ENCODE results near the gene EP400.

Gene EP400

DNA sequence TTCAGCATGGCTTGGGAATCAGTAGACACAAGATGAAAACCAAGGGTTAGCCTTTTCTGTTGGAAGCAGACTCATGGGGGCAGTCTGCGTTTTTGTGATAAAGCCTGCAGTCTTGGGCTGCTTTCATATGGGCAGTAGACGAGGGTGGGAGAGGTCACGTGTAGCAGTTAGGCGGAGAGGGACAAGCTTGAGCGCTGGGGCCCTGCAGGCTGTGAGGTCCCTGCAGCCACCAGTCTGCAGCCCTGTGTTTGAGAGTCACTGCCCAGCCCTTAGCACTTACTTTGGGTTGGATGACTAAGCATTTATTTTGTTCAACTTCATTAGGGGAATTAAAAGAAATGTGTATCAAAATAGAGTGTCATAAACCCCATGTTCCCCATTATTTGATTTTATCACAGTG lies 37.2 kb downstream of the EP400 start:
- no peak for FAIRE-seq

DNA sequence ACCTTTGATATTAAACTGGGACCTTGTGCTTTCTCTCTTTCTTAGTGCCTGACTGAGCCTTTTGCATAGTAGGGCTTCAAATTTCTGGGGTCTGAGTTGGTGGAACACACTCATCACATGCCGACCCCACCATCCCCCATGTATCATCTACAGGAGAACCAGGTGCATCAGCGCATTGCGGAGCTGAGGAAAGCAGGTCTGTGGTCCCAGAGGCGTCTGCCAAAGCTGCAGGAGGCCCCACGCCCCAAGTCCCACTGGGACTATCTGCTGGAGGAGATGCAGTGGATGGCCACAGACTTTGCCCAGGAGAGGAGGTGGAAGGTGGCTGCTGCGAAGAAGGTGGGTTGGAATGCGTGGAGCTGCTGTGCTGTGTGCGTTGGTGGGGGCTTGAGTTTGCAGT lies 37.8 kb downstream of the EP400 start:
- no peak for FAIRE-seq

DNA sequence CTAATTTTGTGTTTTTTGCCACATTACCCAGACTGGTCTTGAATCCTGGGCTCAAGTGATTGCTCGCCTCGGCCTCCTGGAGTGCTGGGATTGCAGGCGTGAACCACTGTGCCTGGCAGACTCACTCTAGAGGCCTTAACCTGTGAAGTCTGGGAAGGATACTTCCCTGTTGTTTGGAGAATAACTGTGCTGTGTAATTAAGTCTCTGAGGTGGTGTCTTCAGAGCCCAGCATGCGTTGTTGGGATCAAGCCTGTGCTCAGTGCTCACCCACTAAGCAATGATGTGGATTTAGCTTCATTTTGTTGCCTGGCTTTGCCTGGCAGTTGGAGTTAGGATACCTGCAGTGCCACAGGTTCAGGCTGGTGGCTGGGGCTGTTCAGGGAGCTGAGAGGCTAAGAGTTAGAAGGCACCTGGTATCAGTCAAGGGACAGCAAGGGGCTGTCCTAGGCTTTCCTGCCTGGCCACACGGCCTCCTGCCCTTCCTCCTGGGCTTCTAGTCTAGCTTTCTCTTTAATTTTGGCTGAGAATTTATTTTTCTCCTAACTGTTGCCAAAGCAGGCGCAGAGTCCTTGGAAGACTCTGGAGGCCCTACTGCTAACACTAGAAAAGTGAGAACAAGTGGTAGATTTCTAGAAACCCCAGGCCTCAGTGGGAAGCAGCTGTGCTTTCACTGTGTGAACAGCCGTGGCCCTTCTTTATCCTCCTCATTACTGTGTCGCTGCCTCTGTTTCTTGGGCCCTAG lies 38.5 kb downstream of the EP400 start:
- FAIRE-seq = no peak

GRCh38 chr12:131989021-131989420 lies 39.3 kb downstream of the EP400 start:
- FAIRE-seq = no peak

DNA sequence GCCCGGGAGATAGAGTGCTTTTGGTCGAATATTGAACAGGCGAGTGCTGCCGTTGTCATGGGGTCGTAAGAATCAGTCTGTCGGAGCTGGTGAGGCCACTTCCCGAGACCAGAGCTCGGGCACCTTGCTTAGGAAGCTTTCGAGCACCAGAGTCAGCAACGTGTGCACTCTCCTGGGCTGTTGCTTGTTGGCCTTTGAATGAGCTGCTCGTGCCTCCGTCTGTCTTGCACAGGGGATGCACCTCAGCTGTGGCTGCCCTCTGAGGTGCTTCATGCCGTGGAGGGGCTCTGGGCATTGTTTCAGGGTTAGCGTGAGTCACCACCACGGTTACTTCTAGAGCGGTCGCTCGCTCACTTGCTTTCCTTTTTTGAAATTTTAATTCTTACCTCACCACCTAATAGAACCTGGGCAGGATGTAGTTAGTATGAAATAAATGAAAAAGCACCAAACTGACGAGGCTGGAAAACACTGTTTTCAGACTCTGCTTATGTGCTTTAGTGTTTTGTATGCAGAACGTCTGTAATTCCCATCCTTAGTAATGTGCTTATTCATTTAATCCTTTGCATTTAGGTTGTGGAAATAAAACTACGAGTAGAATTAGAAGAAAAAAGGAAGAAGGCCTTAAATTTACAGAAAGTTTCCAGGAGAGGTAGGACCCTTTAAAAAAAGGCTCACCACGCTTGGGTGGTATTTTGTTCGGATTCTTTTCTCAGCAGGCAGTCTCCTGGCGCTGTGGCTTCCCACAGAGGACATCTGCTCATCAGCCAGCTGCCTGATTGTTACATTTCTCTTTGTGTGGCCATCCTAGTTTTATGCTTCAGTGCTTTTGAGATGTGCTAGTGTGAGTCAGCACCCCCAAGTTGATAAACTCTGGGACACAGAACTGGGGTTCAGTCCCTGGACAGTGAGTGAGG lies 40.6 kb downstream of the EP400 start:
- FAIRE-seq = no peak

- FAIRE-seq = no peak
Measured at GRCh38 chr12:131990980-131991305, 41.2 kb downstream of the EP400 start.

GRCh38 chr12:131991816-131992430 lies 42.2 kb downstream of the EP400 start:
- no peak for FAIRE-seq

DNA sequence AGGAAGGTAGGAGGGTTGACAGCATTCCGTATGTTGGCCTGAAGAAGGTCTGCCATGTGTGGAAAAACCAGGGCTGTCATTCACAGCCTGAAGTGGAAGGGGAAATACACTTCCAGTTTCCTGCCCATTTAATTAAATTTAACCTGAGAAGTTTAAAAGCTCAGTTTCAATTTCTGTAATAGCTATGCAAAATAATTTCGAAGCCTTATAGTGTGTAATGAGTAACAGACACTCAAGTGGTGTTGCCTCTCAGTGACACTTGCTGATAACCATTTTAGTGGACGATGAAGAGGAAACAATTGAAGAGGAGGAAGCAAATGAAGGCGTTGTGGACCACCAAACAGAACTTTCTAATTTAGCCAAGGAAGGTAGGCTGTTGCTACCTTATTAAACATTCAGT lies 44.8 kb downstream of the EP400 start:
- no peak for FAIRE-seq

GRCh38 chr12:132000286-132000872 lies 50.6 kb downstream of the EP400 start:
- no peak for FAIRE-seq

DNA sequence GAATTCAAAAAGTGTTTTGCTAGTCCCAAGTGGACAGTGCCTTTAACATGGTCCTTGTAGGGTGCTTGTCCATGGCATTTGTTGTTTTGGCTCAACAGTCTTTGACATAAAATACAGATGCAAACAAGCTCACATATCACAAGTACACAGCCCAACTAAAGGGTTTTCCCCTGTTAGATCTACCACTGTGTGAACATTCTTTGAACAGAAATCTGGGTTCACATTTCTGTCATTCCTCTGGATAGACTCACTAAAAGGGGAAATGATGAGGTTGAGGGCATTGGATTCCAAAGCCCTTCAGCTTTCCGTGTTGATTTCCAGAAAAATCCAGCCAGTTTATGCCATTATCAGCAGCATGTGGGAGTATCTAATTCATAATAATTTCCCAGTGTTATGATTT lies 54.1 kb downstream of the EP400 start:
- FAIRE-seq = no peak

- no peak for FAIRE-seq
Measured at GRCh38 chr12:132004946-132005345, 55.2 kb downstream of the EP400 start.

- no peak for FAIRE-seq
Measured at GRCh38 chr12:132006056-132006680, 56.4 kb downstream of the EP400 start.

DNA sequence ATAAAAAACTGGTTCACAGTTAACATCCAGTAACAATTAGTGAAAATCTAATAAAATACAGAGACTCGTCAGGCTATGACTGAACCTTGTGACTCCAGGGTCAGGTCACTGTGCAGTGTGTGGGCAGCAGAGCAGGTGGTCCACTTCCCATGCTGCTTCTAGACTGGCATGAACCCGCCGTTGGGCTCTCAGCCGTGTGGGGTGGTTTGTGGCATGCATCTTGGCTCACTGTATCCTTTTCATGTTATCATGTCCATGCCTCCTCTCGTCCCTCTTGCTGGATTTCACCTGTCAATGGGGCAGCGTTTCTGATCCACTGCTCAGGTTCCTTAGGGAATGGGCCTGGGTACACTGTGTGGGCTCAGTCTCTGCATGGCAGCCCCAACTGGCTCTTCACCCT lies 57.3 kb downstream of the EP400 start:
- FAIRE-seq = no peak

DNA sequence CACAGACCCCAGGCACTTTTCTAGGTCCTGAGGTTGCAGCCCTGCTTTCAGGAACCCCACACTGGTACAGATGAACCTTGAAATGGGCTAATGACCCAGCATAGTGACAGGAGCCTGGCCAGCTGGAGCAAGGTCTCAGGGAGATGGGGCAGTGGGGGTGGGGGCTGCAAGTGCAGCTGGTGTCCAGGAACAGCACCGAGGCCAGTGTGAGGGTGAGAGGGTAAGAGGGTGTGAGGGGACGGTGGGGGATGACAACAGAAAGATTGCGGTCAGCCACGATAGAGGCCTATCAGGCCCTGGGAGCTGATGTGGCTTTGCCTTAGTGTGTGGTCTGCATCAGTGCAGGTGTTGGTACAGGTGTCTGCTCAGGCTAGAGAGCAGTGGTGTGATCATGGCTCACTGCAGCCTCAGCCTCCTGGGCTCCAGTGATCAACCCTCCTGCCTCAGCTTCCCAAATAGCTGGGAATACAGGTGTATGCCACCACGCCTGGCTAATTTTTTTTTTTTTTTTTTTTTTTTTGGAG lies 59.7 kb downstream of the EP400 start:
- FAIRE-seq = no peak

GRCh38 chr12:132012919-132013568 lies 63.3 kb downstream of the EP400 start:
- no peak for FAIRE-seq

DNA sequence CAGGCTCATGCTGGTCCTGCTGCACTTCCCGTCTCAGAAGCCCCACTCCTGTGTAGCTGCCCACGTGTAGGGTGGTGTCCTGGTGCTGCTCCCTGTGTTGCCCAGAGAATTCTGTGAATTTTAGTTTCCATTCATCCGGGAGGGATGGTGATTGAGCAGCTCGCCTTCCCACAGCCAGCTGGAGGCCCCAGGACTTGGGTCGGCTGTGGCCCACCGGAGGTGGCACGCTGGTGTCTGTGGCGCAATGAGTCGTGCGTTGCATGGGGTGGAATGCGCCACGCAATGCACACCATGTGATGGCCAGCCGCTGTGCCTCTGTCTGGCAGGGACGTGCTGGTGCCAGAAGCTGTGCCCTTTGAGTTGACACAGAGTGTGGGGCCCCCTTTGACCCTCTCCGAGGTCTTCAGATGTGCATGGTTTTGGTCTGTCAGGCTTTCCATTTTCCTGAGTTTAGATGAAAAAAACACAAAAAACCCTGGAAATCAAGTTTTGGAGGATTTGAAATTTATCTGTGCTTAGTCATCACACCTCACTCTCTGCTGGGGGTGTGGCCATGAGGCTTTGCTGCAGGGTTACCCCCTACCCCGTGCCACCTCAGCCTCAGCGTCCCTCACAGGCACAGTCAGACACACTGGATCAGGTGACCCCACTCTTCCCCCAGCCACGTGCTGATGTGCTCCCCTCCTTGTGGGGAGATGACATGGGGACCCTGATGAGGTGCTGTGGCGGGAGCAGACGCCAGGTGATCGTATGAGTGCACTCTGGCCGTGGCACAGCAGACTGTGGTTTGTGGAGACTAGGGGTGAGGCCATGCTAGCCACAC lies 64.6 kb downstream of the EP400 start:
- FAIRE-seq = no peak

GRCh38 chr12:132014915-132015280 lies 65.2 kb downstream of the EP400 start:
- FAIRE-seq = no peak

DNA sequence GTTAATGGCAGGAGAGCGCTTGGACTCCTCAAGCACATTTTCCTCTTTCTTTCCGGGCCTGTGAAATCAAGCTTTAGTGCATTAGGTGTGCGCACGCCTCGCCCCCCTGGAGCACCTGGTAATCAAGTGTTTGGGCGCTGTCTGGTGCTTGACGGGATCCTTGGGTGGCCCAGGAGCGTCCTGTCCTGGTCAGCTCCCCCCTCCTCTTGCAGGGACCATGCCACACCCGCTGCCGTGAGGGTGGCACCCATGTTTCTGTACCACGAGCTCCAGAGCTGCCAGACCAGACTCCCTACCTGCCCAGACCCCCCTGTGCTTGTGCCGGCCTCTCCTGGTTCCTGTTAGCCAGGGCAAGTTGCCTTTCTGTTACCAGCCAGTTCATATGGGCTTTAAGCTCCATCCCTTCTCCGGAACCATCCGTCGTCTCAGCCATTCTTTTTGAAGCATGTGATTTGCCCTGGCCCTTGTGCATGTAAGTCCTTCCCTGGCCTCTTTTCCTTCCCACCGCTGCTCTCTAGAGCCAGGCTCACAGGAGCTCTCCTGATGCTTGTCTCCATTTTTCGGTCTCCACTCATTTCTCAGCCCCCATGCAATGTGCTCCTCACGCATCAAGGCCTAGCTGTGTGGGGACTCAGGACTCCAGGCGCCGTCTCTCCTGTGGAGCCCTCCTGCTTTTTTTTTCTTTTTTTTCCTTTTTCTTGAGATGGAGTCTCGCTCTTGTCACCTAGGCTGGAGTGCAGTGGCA lies 66.1 kb downstream of the EP400 start:
- no peak for FAIRE-seq

DNA sequence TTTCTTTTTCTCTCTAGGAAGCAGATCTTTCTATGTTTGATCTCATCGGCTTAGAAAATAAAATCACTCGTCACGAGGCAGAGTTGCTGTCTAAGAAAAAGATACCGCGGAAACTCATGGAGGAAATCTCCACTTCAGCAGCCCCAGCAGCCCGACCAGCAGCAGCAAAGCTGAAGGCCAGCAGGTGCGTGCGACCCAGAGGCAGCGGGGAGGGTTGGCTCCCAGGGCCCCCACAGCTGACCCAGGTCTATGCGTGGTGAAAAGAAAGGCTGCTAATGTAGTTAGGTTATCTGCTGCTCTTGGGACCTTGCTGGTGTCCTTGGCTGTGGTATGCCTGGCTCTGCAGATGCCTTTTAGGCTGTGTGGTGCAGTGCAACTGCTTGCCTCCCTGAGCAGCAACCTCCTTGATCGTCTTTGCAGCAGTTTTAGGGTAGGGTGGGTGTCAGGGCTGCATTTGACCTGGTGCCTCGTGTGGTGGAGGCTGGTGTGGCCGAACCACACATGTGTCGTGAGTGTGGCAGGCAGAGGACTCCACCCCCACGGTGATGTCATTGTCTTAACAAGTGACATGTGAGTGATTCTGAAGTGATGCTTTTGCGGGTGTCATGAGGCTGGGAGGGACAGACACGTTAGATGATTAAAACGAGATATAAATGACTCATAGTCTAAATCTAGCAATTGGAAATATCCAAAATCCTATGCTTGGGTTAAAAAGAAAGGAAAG lies 68.6 kb downstream of the EP400 start:
- no peak for FAIRE-seq

DNA sequence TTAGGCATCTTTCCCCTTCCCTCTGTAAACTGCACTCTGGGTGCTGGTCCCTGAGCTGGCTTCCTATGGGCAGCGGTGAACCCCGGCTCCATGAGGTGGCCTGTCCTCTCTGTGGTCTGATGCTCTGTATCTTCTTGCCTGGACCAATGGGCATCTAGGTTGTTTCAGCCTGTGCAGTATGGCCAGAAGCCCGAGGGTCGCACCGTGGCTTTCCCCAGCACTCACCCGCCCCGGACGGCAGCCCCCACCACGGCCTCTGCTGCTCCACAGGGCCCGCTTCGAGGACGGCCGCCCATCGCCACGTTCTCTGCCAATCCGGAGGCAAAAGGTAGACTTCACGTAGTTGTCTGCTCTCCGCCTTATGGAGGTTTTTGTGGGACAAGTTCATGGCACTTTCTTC lies 70.1 kb downstream of the EP400 start:
- no peak for FAIRE-seq

Data from colon (tissue), 2 donors.